ENCODE measurements around the gene FBRS. TPM values are rescaled to one million over a fixed set of nuclear protein-coding genes. Genes with fewer than 3 reads are reported as not detected.

FBRS gene
- total and polyA plus RNA-seq, 2 of the 13 experiments (the other 11 are each of a cell fraction or from before 2014, with no cell fraction given) = 13.7 to 16.2 TPM

GRCh38 chr16:30651124-30652004 is 6.9 kb upstream of the FBRS start (continued):
- TF ChIP-seq KDM4B (CRISPR knock-in tag; IDR thresholded peaks at IDR 0.05) (0 out of 2 replicates have a peak, but pooled peaks have one; percentile 16), ELF3 (CRISPR knock-in tag; IDR thresholded peaks at IDR 0.05) (peak; percentile 10; the same call in 1 of the 2 replicates), TEF (CRISPR knock-in tag; IDR thresholded peaks at IDR 0.05) (no peak), ZNF30 (CRISPR knock-in tag; IDR thresholded peaks at IDR 0.05) (no peak), TFDP2 (CRISPR knock-in tag; IDR thresholded peaks at IDR 0.05) (peak; percentile 84), CTCF (CRISPR knock-in tag; IDR thresholded peaks at IDR 0.05) (peak; percentile 82), TCF7 (IDR thresholded peaks at IDR 0.05; ENCODE audit: low read depth) (no peak), ZSCAN25 (CRISPR knock-in tag; IDR thresholded peaks at IDR 0.05) (no peak), ZFY (CRISPR knock-in tag; IDR thresholded peaks at IDR 0.05) (peak; percentile 17), ATF5 (CRISPR knock-in tag; IDR thresholded peaks at IDR 0.05; ENCODE audit: low read depth) (no peak), HCFC1 (IDR thresholded peaks at IDR 0.05; ENCODE audit: low read depth, low read length) (peak; percentile 39), THAP8 (CRISPR knock-in tag; IDR thresholded peaks at IDR 0.05; ENCODE audit: borderline replicate concordance) (0 out of 2 replicates have a peak, but pooled peaks have one; percentile 54), ZNF709 (CRISPR knock-in tag; IDR thresholded peaks at IDR 0.05) (peak; percentile 85; the same call in 1 of the 2 replicates), SNAI1 (CRISPR knock-in tag; IDR thresholded peaks at IDR 0.05; ENCODE audit: borderline replicate concordance) (no peak), KLF9 (CRISPR knock-in tag; IDR thresholded peaks at IDR 0.05; ENCODE audit: low read depth) (no peak), ZNF737 (CRISPR knock-in tag; IDR thresholded peaks at IDR 0.05; ENCODE audit: borderline replicate concordance) (no peak), TP53 (CRISPR knock-in tag; conservative IDR thresholded peaks at IDR 0.05) (0 out of 2 replicates have a peak, but pooled peaks have one; percentile 31), ZNF33A (CRISPR knock-in tag; IDR thresholded peaks at IDR 0.05; ENCODE audit: borderline replicate concordance) (no peak), MXI1 (IDR thresholded peaks at IDR 0.05; ENCODE audit: borderline replicate concordance, low read depth, low read length) (no peak)
- TF ChIP-seq, protein P1, sequence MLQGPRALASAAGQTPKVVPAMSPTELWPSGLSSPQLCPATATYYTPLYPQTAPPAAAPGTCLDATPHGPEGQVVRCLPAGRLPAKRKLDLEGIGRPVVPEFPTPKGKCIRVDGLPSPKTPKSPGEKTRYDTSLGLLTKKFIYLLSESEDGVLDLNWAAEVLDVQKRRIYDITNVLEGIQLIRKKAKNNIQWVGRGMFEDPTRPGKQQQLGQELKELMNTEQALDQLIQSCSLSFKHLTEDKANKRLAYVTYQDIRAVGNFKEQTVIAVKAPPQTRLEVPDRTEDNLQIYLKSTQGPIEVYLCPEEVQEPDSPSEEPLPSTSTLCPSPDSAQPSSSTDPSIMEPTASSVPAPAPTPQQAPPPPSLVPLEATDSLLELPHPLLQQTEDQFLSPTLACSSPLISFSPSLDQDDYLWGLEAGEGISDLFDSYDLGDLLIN (CRISPR knock-in tag; IDR thresholded peaks at IDR 0.05; ENCODE audit: borderline replicate concordance) = peak; percentile 42; the same call in 1 of the 2 replicates
- TF ChIP-seq, protein P2, sequence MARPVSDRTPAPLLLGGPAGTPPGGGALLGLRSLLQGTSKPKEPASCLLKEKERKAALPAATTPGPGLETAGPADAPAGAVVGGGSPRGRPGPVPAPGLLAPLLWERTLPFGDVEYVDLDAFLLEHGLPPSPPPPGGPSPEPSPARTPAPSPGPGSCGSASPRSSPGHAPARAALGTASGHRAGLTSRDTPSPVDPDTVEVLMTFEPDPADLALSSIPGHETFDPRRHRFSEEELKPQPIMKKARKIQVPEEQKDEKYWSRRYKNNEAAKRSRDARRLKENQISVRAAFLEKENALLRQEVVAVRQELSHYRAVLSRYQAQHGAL (CRISPR knock-in tag; IDR thresholded peaks at IDR 0.05; ENCODE audit: not compliant biosample characterization) = peak; percentile 50
